ENCODE data around the gene SNX2.

The SNX2 gene, protein sequence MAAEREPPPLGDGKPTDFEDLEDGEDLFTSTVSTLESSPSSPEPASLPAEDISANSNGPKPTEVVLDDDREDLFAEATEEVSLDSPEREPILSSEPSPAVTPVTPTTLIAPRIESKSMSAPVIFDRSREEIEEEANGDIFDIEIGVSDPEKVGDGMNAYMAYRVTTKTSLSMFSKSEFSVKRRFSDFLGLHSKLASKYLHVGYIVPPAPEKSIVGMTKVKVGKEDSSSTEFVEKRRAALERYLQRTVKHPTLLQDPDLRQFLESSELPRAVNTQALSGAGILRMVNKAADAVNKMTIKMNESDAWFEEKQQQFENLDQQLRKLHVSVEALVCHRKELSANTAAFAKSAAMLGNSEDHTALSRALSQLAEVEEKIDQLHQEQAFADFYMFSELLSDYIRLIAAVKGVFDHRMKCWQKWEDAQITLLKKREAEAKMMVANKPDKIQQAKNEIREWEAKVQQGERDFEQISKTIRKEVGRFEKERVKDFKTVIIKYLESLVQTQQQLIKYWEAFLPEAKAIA

DNA sequence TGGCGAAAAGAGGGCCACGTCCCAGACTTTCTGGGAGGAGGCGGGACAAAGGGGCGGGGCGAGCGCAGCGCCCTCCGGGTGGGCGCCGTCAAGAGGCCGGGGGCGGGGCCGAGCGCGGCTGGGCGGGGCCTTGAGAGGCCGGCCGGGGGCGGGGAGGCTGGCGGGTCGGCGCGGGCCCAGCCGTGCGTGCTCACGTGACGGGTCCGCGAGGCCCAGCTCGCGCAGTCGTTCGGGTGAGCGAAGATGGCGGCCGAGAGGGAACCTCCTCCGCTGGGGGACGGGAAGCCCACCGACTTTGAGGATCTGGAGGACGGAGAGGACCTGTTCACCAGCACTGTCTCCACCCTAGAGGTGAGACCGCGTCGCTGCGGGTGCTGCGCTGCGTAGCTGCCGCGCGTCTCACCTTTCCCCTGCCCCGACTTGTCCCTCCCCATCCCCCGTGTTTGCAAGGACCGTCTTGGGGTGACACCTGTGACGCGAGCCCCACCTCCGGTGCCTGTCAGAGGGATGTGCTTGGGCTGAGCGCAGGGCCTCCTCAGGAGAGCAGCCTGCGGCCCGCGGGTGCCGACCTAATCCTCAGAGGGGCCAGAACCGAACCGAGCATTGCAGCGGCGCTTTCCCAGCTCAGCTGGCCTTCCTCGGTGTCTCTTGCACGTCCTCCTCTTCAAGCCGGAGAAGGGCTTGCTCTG lies at the start of gene SNX2:
Gene SNX2 (plus strand): TSS at position 220 of the 689 bp plus-strand sequence. CDS start 24 bp downstream, at position 244.
- H3K4me3 ChIP-seq (ENCODE audit: low read depth in 1 of 2, low read length in 2 of 2) = peak within 1 kb of the TSS; percentile 95 to 99
- no peaks in the 10 kb centered on the region for H3K36me3 ChIP-seq (ENCODE audit: insufficient read depth, low read length)
- peaks cover 25% of the 10 kb centered on the region for H3K4me1 ChIP-seq (ENCODE audit: insufficient read depth, low read length)
- peak within 1 kb of the TSS; percentile 90 for H3K9ac ChIP-seq (ENCODE audit: low read length)
- peak within 1 kb of the TSS; percentile 91 for H3K27ac ChIP-seq (ENCODE audit: low read depth, low read length)
- no peaks in the 10 kb centered on the region for H3K9me3 ChIP-seq (ENCODE audit: low read length)
- no peaks in the 10 kb centered on the region for H3K27me3 ChIP-seq (ENCODE audit: control insufficient read depth in 1 of 2, insufficient read depth in 2 of 2, low read length in 2 of 2)

DNA sequence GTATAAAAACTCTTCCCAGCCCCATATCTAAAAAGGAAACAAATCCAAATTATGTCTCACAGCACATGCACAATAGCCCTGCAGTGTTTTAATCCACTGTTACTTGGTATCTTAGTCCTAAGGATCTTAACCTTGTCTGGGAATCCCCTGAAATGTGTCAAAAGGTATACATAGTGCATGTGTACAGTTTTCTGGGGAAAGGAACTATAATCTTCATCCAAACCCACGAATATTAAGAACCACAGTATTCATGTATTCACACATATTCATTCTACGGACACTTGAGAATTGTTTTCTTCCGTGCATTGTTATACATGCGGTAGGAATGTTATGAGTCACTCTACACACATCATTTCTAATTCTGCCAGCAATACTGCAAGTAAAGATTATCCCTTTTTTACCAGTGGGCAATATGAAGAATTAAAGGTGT lies 47.8 kb upstream of the SNX2 start:
- no peaks in the 10 kb centered on the region for H3K27me3 ChIP-seq (ENCODE audit: control insufficient read depth in 1 of 2, insufficient read depth in 2 of 2, low read length in 2 of 2)
- H3K9me3 ChIP-seq (ENCODE audit: low read length) = no peaks in the 10 kb centered on the region
- no peak overlapping the region for H3K4me3 ChIP-seq (ENCODE audit: low read depth in 1 of 2, low read length in 2 of 2)
- H3K4me1 ChIP-seq (ENCODE audit: insufficient read depth, low read length) = peaks cover 11% of the 10 kb centered on the region
- no peaks in the 10 kb centered on the region for H3K36me3 ChIP-seq (ENCODE audit: insufficient read depth, low read length)
- H3K9ac ChIP-seq (ENCODE audit: low read length) = no peak overlapping the region
- no peak overlapping the region for H3K27ac ChIP-seq (ENCODE audit: low read depth, low read length)

DNA sequence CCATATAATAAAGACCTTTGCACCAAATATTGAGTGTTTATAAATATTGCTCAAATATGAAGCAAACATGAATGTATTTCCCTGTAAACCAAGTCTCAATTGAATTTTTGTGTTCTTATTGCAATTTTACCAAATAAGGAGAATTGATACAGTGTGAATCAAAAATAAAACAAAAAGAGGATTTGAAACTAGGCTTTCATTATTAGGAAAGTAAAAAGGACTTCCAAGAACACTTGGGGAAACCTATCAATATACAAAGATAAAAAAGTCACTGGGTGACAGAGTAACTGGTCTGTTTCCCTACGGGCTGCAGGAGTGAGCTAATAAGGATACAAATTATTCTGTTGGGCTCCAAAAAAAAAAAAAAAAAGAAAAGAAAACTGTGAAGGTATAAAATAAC lies 44.8 kb upstream of the SNX2 start:
- Histone ChIP-seq H3K27me3 (ENCODE audit: control insufficient read depth in 1 of 2, insufficient read depth in 2 of 2, low read length in 2 of 2) (no peaks in the 10 kb centered on the region), H3K36me3 (ENCODE audit: insufficient read depth, low read length) (no peaks in the 10 kb centered on the region), H3K9me3 (ENCODE audit: low read length) (no peaks in the 10 kb centered on the region), H3K9ac (ENCODE audit: low read length) (no peak overlapping the region), H3K4me1 (ENCODE audit: insufficient read depth, low read length) (no peaks in the 10 kb centered on the region), H3K4me3 (ENCODE audit: low read depth in 1 of 2, low read length in 2 of 2) (no peak overlapping the region), H3K27ac (ENCODE audit: low read depth, low read length) (no peak overlapping the region)

DNA sequence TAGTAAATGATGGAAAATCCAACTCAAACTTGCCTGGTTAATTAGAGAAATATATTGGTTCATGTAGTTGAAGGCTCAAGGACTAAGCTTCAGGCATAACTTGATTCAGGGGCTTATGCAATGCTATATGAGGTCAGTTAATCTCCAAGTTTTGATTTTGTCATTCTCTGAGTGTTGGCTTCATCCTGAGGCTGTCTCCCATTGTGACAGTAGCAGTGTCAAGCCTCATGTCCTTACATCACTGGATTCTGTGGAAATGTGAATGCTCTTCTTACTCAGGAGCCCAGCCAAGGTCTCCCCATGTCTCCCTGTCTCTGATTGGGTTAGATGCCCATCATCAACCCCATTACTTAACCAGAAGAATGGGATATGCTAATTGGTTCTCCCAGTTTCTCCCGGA lies 44.4 kb upstream of the SNX2 start:
- Histone ChIP-seq H3K9me3 (ENCODE audit: low read length) (no peaks in the 10 kb centered on the region), H3K36me3 (ENCODE audit: insufficient read depth, low read length) (no peaks in the 10 kb centered on the region), H3K27ac (ENCODE audit: low read depth, low read length) (no peak overlapping the region), H3K27me3 (ENCODE audit: control insufficient read depth in 1 of 2, insufficient read depth in 2 of 2, low read length in 2 of 2) (no peaks in the 10 kb centered on the region), H3K9ac (ENCODE audit: low read length) (no peak overlapping the region), H3K4me3 (ENCODE audit: low read depth in 1 of 2, low read length in 2 of 2) (no peak overlapping the region), H3K4me1 (ENCODE audit: insufficient read depth, low read length) (no peaks in the 10 kb centered on the region)

DNA sequence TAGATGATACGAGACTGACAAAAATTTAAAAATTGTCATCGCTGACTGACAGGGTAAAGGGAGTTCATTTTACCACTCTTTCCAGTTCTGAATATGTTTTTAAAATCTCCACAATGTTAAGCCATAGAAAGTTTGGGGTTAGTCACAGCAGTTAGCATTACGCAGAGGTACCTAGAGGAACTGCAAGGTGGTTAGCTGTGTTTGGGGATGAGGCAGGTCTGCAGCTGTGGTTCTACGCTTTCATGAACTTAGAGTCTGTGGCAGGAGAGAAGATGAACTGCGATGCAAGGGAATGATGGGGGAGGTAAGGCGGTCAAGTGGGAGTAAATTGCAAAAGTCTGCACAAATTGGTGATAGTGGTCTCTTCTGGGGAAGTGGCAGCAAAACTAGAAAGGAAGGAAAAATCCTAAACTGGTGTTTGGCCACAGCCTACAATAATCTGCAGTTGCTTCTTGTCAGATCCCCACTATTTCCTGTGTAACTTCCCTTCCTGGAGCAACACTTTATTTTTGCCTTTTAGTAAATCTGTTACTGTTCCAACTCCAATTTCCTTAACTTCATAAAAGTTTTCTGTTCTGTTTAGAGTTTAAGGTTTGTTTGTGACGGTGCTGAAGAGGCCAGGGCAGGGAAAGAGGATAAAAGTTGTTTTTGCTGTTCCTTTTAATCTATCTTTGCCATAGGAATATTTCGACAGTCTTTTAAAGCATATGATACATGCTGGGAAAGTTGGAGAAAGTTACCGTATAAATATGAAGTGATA lies 38.6 kb upstream of the SNX2 start:
- Histone ChIP-seq H3K27me3 (ENCODE audit: control insufficient read depth in 1 of 2, insufficient read depth in 2 of 2, low read length in 2 of 2) (no peaks in the 10 kb centered on the region), H3K27ac (ENCODE audit: low read depth, low read length) (no peak overlapping the region), H3K9ac (ENCODE audit: low read length) (no peak overlapping the region), H3K4me1 (ENCODE audit: insufficient read depth, low read length) (peaks cover 5% of the 10 kb centered on the region), H3K36me3 (ENCODE audit: insufficient read depth, low read length) (no peaks in the 10 kb centered on the region), H3K9me3 (ENCODE audit: low read length) (no peaks in the 10 kb centered on the region), H3K4me3 (ENCODE audit: low read depth in 1 of 2, low read length in 2 of 2) (no peak overlapping the region)

DNA sequence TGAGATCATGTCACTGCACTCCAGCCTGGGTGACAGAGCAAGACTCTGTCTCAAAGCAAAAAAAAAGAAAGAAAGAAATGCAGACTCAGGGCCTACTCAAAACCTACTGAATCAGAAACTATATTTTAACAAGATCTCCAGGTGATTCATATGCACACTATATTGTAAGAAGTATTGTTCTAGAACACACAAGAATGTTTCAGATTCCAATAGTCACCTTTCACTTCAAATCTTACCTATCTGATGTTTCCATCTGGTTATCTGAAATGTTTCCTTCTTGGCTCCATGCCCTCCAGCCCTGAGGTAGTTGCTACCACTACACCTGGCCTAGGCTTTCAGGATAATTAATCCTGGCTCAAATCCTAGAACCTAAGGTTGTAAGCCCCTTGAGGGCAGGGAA lies 36.8 kb upstream of the SNX2 start:
- no peak overlapping the region for H3K27ac ChIP-seq (ENCODE audit: low read depth, low read length)
- no peaks in the 10 kb centered on the region for H3K27me3 ChIP-seq (ENCODE audit: control insufficient read depth in 1 of 2, insufficient read depth in 2 of 2, low read length in 2 of 2)
- H3K36me3 ChIP-seq (ENCODE audit: insufficient read depth, low read length) = no peaks in the 10 kb centered on the region
- H3K9ac ChIP-seq (ENCODE audit: low read length) = no peak overlapping the region
- no peak overlapping the region for H3K4me3 ChIP-seq (ENCODE audit: low read depth in 1 of 2, low read length in 2 of 2)
- H3K4me1 ChIP-seq (ENCODE audit: insufficient read depth, low read length) = peaks cover 5% of the 10 kb centered on the region
- H3K9me3 ChIP-seq (ENCODE audit: low read length) = no peaks in the 10 kb centered on the region

DNA sequence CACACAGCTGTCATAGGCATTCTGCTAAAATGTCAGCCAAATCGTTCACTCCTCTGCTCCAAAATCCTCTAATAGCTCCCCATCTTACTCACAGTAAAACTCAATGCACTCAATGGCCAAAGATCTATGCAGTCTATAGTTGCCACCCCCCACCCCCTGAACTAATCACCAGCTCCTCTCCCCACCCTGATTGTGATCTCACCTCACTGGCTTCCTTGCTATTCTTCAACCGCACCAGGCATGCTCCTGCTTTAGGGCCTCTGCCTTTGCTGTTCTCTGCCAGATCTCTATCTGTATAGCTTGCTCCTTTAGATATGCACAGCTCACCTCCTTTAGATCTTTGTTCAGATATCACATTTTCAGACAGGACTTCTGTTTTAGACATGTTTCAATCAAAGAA lies 33.2 kb upstream of the SNX2 start:
- H3K9ac ChIP-seq (ENCODE audit: low read length) = no peak overlapping the region
- no peaks in the 10 kb centered on the region for H3K27me3 ChIP-seq (ENCODE audit: control insufficient read depth in 1 of 2, insufficient read depth in 2 of 2, low read length in 2 of 2)
- H3K27ac ChIP-seq (ENCODE audit: low read depth, low read length) = no peak overlapping the region
- no peak overlapping the region for H3K4me3 ChIP-seq (ENCODE audit: low read depth in 1 of 2, low read length in 2 of 2)
- H3K4me1 ChIP-seq (ENCODE audit: insufficient read depth, low read length) = peaks cover 5% of the 10 kb centered on the region
- H3K36me3 ChIP-seq (ENCODE audit: insufficient read depth, low read length) = no peaks in the 10 kb centered on the region
- no peaks in the 10 kb centered on the region for H3K9me3 ChIP-seq (ENCODE audit: low read length)

DNA sequence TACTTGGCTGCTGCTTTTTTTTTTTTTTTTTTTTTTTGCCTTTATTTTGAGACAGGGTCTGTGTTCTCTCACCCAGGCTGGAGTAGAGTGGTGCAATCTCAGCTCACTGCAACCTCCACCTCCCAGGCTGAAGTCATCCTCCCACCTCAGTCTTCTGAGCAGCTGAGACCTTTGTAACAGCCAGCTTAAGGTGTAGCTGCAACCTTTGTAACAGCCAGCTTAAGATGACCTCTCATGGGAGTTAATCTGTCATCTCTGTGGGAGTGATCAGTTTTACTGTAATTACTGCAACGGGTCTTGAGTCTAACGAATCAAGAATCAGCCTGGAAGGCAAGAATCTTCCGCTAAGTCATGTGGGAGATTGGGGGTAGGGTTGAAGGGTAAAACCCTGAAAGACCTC lies 31.6 kb upstream of the SNX2 start:
- no peaks in the 10 kb centered on the region for H3K4me1 ChIP-seq (ENCODE audit: insufficient read depth, low read length)
- H3K27ac ChIP-seq (ENCODE audit: low read depth, low read length) = no peak overlapping the region
- no peaks in the 10 kb centered on the region for H3K9me3 ChIP-seq (ENCODE audit: low read length)
- no peaks in the 10 kb centered on the region for H3K36me3 ChIP-seq (ENCODE audit: insufficient read depth, low read length)
- H3K9ac ChIP-seq (ENCODE audit: low read length) = no peak overlapping the region
- no peaks in the 10 kb centered on the region for H3K27me3 ChIP-seq (ENCODE audit: control insufficient read depth in 1 of 2, insufficient read depth in 2 of 2, low read length in 2 of 2)
- no peak overlapping the region for H3K4me3 ChIP-seq (ENCODE audit: low read depth in 1 of 2, low read length in 2 of 2)

DNA sequence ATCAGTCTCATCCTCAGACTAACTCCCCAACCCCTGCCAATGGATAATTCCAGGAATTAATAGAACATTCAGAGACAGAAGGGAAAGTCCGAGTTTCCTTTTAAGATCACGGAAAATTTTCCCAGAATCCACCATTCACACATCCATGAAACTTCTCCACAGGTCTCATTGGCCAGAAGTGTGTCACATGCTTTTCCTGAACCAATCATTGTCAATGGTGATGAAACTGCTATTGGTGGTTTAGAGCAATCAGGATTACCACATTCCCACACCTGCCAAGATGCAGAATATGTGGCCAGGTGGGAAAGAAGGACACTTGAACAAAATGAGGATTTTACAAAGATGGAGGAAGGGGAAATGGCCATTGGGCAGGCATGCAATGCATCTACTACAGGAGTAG lies 29.3 kb upstream of the SNX2 start:
- Histone ChIP-seq H3K27ac (ENCODE audit: low read depth, low read length) (no peak overlapping the region), H3K4me1 (ENCODE audit: insufficient read depth, low read length) (no peaks in the 10 kb centered on the region), H3K36me3 (ENCODE audit: insufficient read depth, low read length) (no peaks in the 10 kb centered on the region), H3K9ac (ENCODE audit: low read length) (no peak overlapping the region), H3K27me3 (ENCODE audit: control insufficient read depth in 1 of 2, insufficient read depth in 2 of 2, low read length in 2 of 2) (no peaks in the 10 kb centered on the region), H3K4me3 (ENCODE audit: low read depth in 1 of 2, low read length in 2 of 2) (no peak overlapping the region), H3K9me3 (ENCODE audit: low read length) (no peaks in the 10 kb centered on the region)

DNA sequence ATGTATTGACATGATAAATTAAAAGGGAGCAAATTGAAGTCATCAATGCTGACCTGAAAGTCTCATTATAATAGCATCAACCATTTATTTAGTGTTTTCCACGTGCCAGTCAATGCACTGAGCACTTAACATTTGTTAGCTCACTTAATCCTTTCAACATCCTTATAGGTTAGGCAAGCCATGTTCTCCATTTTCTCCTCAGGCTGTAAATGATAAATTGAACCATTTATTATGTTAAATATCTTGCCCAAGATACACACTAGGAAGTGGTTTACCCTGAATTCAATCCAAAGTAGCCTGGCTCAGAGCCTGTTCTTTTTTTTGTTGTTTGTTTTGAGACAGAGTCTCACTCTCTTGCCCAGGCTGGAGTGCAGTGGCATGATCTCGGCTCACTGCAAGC lies 25.0 kb upstream of the SNX2 start:
- no peaks in the 10 kb centered on the region for H3K27me3 ChIP-seq (ENCODE audit: control insufficient read depth in 1 of 2, insufficient read depth in 2 of 2, low read length in 2 of 2)
- H3K4me1 ChIP-seq (ENCODE audit: insufficient read depth, low read length) = no peaks in the 10 kb centered on the region
- no peaks in the 10 kb centered on the region for H3K9me3 ChIP-seq (ENCODE audit: low read length)
- no peaks in the 10 kb centered on the region for H3K36me3 ChIP-seq (ENCODE audit: insufficient read depth, low read length)
- no peak overlapping the region for H3K4me3 ChIP-seq (ENCODE audit: low read depth in 1 of 2, low read length in 2 of 2)
- H3K9ac ChIP-seq (ENCODE audit: low read length) = no peak overlapping the region
- no peak overlapping the region for H3K27ac ChIP-seq (ENCODE audit: low read depth, low read length)

DNA sequence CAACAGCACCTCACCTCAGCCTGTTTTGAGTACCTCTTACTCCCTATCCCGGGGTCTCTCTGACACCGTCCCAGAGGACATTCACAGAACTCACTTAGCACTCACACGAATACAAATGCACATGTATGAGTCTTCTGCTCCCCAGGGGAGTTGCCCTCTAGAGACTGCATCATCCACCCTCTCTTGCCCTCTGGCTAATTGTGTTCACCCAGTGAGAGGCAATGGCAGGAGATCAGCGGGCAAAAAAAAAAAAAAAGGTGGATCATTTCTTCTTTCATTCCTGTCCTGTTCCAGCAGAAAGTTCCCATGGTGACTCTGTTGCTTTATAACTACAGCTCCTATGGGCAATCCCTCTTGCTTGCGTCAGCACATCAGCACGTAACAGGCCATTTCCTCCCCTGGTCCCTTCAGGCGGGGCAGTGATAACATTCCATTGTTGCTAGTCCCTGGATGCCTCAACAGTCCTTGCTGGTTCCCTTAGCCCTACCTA lies 23.5 kb upstream of the SNX2 start:
- Histone ChIP-seq H3K36me3 (ENCODE audit: insufficient read depth, low read length) (no peaks in the 10 kb centered on the region), H3K4me1 (ENCODE audit: insufficient read depth, low read length) (no peaks in the 10 kb centered on the region), H3K4me3 (ENCODE audit: low read depth in 1 of 2, low read length in 2 of 2) (no peak overlapping the region), H3K27me3 (ENCODE audit: control insufficient read depth in 1 of 2, insufficient read depth in 2 of 2, low read length in 2 of 2) (no peaks in the 10 kb centered on the region), H3K27ac (ENCODE audit: low read depth, low read length) (no peak overlapping the region), H3K9me3 (ENCODE audit: low read length) (no peaks in the 10 kb centered on the region), H3K9ac (ENCODE audit: low read length) (no peak overlapping the region)

Measured in muscle layer of colon (tissue), 2 donors.